Measurements from ENCODE around the gene NOG.

- no peak for TF ChIP-seq CTCF (conservative IDR thresholded peaks at IDR 0.05; ENCODE audit: low read depth, low read length)
- TF ChIP-seq EZH2 (IDR thresholded peaks at IDR 0.05; ENCODE audit: borderline replicate concordance, low read depth, low read length, poor library complexity, severe bottlenecking), result no peak
Observed at GRCh38 chr17:56587298-56587697, 6.2 kb upstream of the NOG start.

Data from A673 (cell line).